T-helper 9 cell (primary cell): Measurements from ENCODE around the gene IL12RB2.
"Not testable (repeated sequence)": the region's sequence is repeated elsewhere in the genome, so short reads cannot be mapped to it uniquely, and the experiment has no call there.

Source experiments
- DNase-seq: peaks from one replicate; pipeline ENCODE4 v3.0.0-alpha.2; 2020

IL12RB2 gene

GRCh38 chr1:67432745-67433144 lies 125.1 kb downstream of the IL12RB2 start:
- no peak for DNase-seq

GRCh38 chr1:67433837-67434236 lies 126.2 kb downstream of the IL12RB2 start:
- no peak for DNase-seq

- DNase-seq: no peak
Measured at GRCh38 chr1:67434491-67434890, 126.8 kb downstream of the IL12RB2 start.

GRCh38 chr1:67436511-67437055 lies 128.9 kb downstream of the IL12RB2 start:
- DNase-seq: no peak

- DNase-seq: no peak
Measured at GRCh38 chr1:67437961-67438360, 130.3 kb downstream of the IL12RB2 start.

- DNase-seq: no peak
Measured at GRCh38 chr1:67439277-67440029, 131.8 kb downstream of the IL12RB2 start.

GRCh38 chr1:67440339-67440738 lies 132.7 kb downstream of the IL12RB2 start:
- no peak for DNase-seq

GRCh38 chr1:67441183-67441582 lies 133.5 kb downstream of the IL12RB2 start:
- no peak for DNase-seq

- no peak for DNase-seq
Measured at GRCh38 chr1:67441739-67442281, 134.1 kb downstream of the IL12RB2 start.

- not testable (repeated sequence) for DNase-seq
Measured at GRCh38 chr1:67446014-67446413, 138.3 kb downstream of the IL12RB2 start.
